ENCODE data around the gene SLC16A2. TPM values are rescaled to one million over a fixed set of nuclear protein-coding genes. Genes with fewer than 3 reads are reported as not detected.

SLC16A2 gene
- total RNA-seq, 1 experiment from 2014 or later = 34.5 TPM

- BruUV-seq (replicated peaks) = no TSS peak
- no peak for DNase-seq (ENCODE audit: low read depth, low spot score)
- Histone ChIP-seq H3K27me3 (ENCODE audit: control insufficient read depth, insufficient read depth, low read length) (no peaks in the 10 kb centered on the region), H3K4me1 (ENCODE audit: control insufficient read depth, insufficient read depth, low read length) (no peaks in the 10 kb centered on the region), H3K9me3 (ENCODE audit: control insufficient read depth, insufficient read depth, low read depth, low read length) (no peaks in the 10 kb centered on the region), H3K4me3 (ENCODE audit: low read depth in 2 of 2, low read length in 2 of 2) (no peak overlapping the region), H3K27ac (ENCODE audit: low read length) (no peak overlapping the region), H3K36me3 (ENCODE audit: control insufficient read depth, insufficient read depth, low read length) (no peaks in the 10 kb centered on the region)
- ATAC-seq = no peak
- POLR2A ChIA-PET = no interaction called here
- in situ Hi-C loops (cut with HindIII; ENCODE audit: low pct_unique_long_range_greater_than_20kb, low sequenced_read_pairs) (no loop called here), intact Hi-C loops (cut with micrococcal nuclease; ENCODE audit: unreplicated experiment) (no loop called here)
- no peak for TF ChIP-seq CTCF (IDR thresholded peaks at IDR 0.05)
- no peak for TF ChIP-seq POLR2AphosphoS5 (IDR thresholded peaks at IDR 0.05; ENCODE audit: low read depth, low read length)
- no peak for TF ChIP-seq SIN3A (IDR thresholded peaks at IDR 0.05; ENCODE audit: borderline replicate concordance, insufficient read depth, low read depth, low read length)
- no peak for TF ChIP-seq REST (IDR thresholded peaks at IDR 0.05; ENCODE audit: insufficient read depth in 1 of 2, low read depth in 2 of 2, low read length in 1 of 2)
- no peak for TF ChIP-seq TCF7L2 (IDR thresholded peaks at IDR 0.05; ENCODE audit: low read depth, low read length)
- CTCF ChIA-PET = no interaction called here
These were observed 105.5 kb downstream of the SLC16A2 start for GRCh38 chrX:74526764-74527163.

- BruUV-seq (replicated peaks) = no TSS peak
- Histone ChIP-seq H3K4me3 (ENCODE audit: low read depth in 2 of 2, low read length in 2 of 2) (no peak overlapping the region), H3K27me3 (ENCODE audit: control insufficient read depth, insufficient read depth, low read length) (no peaks in the 10 kb centered on the region), H3K36me3 (ENCODE audit: control insufficient read depth, insufficient read depth, low read length) (no peaks in the 10 kb centered on the region), H3K27ac (ENCODE audit: low read length) (no peak overlapping the region), H3K4me1 (ENCODE audit: control insufficient read depth, insufficient read depth, low read length) (no peaks in the 10 kb centered on the region), H3K9me3 (ENCODE audit: control insufficient read depth, insufficient read depth, low read depth, low read length) (no peaks in the 10 kb centered on the region)
- CTCF ChIA-PET = no interaction called here
- ATAC-seq (no peak), DNase-seq (ENCODE audit: low read depth, low spot score) (no peak)
- TF ChIP-seq TCF7L2 (IDR thresholded peaks at IDR 0.05; ENCODE audit: low read depth, low read length) = no peak
- TF ChIP-seq REST (IDR thresholded peaks at IDR 0.05; ENCODE audit: insufficient read depth in 1 of 2, low read depth in 2 of 2, low read length in 1 of 2) = no peak
- no peak for TF ChIP-seq SIN3A (IDR thresholded peaks at IDR 0.05; ENCODE audit: borderline replicate concordance, insufficient read depth, low read depth, low read length)
- TF ChIP-seq CTCF (IDR thresholded peaks at IDR 0.05) = no peak
- no peak for TF ChIP-seq POLR2AphosphoS5 (IDR thresholded peaks at IDR 0.05; ENCODE audit: low read depth, low read length)
- POLR2A ChIA-PET = no interaction called here
- intact Hi-C loops (cut with micrococcal nuclease; ENCODE audit: unreplicated experiment) (no loop called here), in situ Hi-C loops (cut with HindIII; ENCODE audit: low pct_unique_long_range_greater_than_20kb, low sequenced_read_pairs) (no loop called here)
These were observed 106.1 kb downstream of the SLC16A2 start for GRCh38 chrX:74527350-74527749.

Measured in Panc1 (cell line).